Liver (tissue), 3 donors: Measurements from ENCODE around the gene TLCD1.

ENCODE experiments used
- EGR1 ChIP-seq, 2 donors: IDR thresholded peaks; 2 replicates each; pipeline ENCODE4 v1.6.1; 2016 to 2018; ENCODE audit warnings: antibody characterized with exemption in 2 of 2, low read depth in 2 of 2
- GABPA ChIP-seq, 2 donors: IDR thresholded peaks in 1 of 2; conservative IDR thresholded peaks in 1 of 2; 2 replicates each; pipeline ENCODE4 v1.6.1; 2016; ENCODE audit warnings: antibody characterized with exemption in 2 of 2, mild to moderate bottlenecking in 1 of 2, moderate library complexity in 1 of 2
- JUND ChIP-seq, 2 donors: IDR thresholded peaks; 2 replicates each; pipeline ENCODE4 v1.6.1; 2016; ENCODE audit warnings: antibody characterized with exemption in 2 of 2
- RAD21 ChIP-seq, 2 donors: IDR thresholded peaks; 2 replicates each; pipeline ENCODE4 v1.6.1; 2016; ENCODE audit warnings: antibody characterized with exemption in 2 of 2, mild to moderate bottlenecking in 2 of 2
- RXRA ChIP-seq, 2 donors: IDR thresholded peaks; 2 replicates each; pipeline ENCODE4 v1.6.1; 2017 to 2018; ENCODE audit warnings: antibody characterized with exemption in 2 of 2, mild to moderate bottlenecking in 1 of 2
- TAF1 ChIP-seq: conservative IDR thresholded peaks from 2 replicates; pipeline ENCODE4 v1.6.1; 2016; ENCODE audit warnings: antibody characterized with exemption, mild to moderate bottlenecking
- YY1 ChIP-seq: IDR thresholded peaks from 2 replicates; pipeline ENCODE4 v1.6.1; 2016; ENCODE audit warnings: antibody characterized with exemption, mild to moderate bottlenecking
- TF ChIP-seq, protein P1 (sequence below): fragments of 150-350 bp; IDR thresholded peaks from 2 replicates; pipeline ENCODE4 v1.5.1; 2017; ENCODE audit warnings: improper control_type of control experiment, low read depth, low read length; ENCODE audit not compliant: missing input control
- TF ChIP-seq, protein P2 (sequence below): IDR thresholded peaks from 2 replicates; pipeline ENCODE4 v1.6.1; 2016; ENCODE audit warnings: antibody characterized with exemption, mild to moderate bottlenecking
- TF ChIP-seq, protein P3 (sequence below): IDR thresholded peaks from 2 replicates; pipeline ENCODE4 v1.6.1; 2016; ENCODE audit warnings: antibody characterized with exemption
- TF ChIP-seq, protein P4 (sequence below): IDR thresholded peaks from 2 replicates; pipeline ENCODE4 v1.6.1; 2016; ENCODE audit warnings: antibody characterized with exemption
- TF ChIP-seq, protein P5 (sequence below): IDR thresholded peaks from 2 replicates; pipeline ENCODE4 v1.6.1; 2016; ENCODE audit warnings: antibody characterized with exemption
- donor health status: healthy.
- donor health status: healthy.

DNA sequence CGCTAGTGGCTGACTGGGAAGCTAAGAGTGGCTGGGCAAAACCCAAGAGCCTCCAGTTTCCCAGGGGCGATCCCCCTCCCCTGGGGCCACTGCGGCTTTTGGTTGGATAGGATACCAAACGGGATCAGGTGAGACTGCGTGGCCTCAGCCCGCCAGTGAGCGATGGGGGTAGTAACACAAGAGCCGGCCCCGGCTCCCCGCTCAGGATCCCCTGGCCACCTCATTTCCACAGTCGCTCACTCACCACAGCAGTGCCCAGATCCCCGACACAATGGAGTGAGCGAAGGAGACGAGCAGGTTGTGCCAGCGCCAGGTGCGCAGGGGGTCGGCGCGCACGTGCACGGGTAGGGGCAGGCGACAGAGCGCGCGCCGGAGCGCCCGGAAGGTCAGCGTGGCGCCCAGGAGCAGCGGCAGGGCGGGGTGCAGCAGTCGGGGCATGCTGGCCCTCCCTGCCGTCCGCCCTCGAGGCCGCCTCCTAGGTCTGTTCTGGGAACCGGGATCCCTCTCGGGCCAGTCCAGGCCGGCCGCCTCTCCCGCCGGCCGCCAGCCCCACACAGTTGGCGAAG, 290 bp downstream of the TLCD1 start:
- TF ChIP-seq, protein P1, sequence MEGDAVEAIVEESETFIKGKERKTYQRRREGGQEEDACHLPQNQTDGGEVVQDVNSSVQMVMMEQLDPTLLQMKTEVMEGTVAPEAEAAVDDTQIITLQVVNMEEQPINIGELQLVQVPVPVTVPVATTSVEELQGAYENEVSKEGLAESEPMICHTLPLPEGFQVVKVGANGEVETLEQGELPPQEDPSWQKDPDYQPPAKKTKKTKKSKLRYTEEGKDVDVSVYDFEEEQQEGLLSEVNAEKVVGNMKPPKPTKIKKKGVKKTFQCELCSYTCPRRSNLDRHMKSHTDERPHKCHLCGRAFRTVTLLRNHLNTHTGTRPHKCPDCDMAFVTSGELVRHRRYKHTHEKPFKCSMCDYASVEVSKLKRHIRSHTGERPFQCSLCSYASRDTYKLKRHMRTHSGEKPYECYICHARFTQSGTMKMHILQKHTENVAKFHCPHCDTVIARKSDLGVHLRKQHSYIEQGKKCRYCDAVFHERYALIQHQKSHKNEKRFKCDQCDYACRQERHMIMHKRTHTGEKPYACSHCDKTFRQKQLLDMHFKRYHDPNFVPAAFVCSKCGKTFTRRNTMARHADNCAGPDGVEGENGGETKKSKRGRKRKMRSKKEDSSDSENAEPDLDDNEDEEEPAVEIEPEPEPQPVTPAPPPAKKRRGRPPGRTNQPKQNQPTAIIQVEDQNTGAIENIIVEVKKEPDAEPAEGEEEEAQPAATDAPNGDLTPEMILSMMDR = no peak
- TF ChIP-seq GABPA (IDR thresholded peaks at IDR 0.05 in 1 of 2, conservative IDR thresholded peaks at IDR 0.05 in 1 of 2) (no peak), YY1 (no peak), JUND (IDR thresholded peaks at IDR 0.05) (no peak), RXRA (IDR thresholded peaks at IDR 0.05) (no peak), RAD21 (IDR thresholded peaks at IDR 0.05) (no peak), EGR1 (IDR thresholded peaks at IDR 0.05; ENCODE audit: low read depth in 2 of 2) (no peak), TAF1 (no peak)
- TF ChIP-seq, protein P2, sequence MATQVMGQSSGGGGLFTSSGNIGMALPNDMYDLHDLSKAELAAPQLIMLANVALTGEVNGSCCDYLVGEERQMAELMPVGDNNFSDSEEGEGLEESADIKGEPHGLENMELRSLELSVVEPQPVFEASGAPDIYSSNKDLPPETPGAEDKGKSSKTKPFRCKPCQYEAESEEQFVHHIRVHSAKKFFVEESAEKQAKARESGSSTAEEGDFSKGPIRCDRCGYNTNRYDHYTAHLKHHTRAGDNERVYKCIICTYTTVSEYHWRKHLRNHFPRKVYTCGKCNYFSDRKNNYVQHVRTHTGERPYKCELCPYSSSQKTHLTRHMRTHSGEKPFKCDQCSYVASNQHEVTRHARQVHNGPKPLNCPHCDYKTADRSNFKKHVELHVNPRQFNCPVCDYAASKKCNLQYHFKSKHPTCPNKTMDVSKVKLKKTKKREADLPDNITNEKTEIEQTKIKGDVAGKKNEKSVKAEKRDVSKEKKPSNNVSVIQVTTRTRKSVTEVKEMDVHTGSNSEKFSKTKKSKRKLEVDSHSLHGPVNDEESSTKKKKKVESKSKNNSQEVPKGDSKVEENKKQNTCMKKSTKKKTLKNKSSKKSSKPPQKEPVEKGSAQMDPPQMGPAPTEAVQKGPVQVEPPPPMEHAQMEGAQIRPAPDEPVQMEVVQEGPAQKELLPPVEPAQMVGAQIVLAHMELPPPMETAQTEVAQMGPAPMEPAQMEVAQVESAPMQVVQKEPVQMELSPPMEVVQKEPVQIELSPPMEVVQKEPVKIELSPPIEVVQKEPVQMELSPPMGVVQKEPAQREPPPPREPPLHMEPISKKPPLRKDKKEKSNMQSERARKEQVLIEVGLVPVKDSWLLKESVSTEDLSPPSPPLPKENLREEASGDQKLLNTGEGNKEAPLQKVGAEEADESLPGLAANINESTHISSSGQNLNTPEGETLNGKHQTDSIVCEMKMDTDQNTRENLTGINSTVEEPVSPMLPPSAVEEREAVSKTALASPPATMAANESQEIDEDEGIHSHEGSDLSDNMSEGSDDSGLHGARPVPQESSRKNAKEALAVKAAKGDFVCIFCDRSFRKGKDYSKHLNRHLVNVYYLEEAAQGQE = no peak
- TF ChIP-seq, protein P3, sequence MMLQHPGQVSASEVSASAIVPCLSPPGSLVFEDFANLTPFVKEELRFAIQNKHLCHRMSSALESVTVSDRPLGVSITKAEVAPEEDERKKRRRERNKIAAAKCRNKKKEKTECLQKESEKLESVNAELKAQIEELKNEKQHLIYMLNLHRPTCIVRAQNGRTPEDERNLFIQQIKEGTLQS = no peak
- TF ChIP-seq, protein P4, sequence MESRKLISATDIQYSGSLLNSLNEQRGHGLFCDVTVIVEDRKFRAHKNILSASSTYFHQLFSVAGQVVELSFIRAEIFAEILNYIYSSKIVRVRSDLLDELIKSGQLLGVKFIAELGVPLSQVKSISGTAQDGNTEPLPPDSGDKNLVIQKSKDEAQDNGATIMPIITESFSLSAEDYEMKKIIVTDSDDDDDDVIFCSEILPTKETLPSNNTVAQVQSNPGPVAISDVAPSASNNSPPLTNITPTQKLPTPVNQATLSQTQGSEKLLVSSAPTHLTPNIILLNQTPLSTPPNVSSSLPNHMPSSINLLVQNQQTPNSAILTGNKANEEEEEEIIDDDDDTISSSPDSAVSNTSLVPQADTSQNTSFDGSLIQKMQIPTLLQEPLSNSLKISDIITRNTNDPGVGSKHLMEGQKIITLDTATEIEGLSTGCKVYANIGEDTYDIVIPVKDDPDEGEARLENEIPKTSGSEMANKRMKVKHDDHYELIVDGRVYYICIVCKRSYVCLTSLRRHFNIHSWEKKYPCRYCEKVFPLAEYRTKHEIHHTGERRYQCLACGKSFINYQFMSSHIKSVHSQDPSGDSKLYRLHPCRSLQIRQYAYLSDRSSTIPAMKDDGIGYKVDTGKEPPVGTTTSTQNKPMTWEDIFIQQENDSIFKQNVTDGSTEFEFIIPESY = no peak
- TF ChIP-seq, protein P5, sequence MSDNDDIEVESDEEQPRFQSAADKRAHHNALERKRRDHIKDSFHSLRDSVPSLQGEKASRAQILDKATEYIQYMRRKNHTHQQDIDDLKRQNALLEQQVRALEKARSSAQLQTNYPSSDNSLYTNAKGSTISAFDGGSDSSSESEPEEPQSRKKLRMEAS = no peak
